SU-DHL-6 (cell line): Measurements from ENCODE around the gene DPPA5.

Source experiments
- EZH2phosphoT487 ChIP-seq: fragments of 200-600 bp; sonication (generic), shearing (Covaris generic); conservative IDR thresholded peaks from 2 replicates; pipeline ENCODE4 v1.6.1; 2018; ENCODE audit warnings: mild to moderate bottlenecking, antibody characterized with exemption, low read length, moderate library complexity, mixed read lengths
- TF ChIP-seq, protein P1 (sequence below): fragments of 200-600 bp; sonication (generic); IDR thresholded peaks from one replicate; pipeline ENCODE4 v1.5.1; 2017; ENCODE audit warnings: antibody characterized with exemption, mild to moderate bottlenecking, low read length, moderate library complexity; ENCODE audit not compliant: insufficient read depth, poor library complexity, severe bottlenecking

DNA sequence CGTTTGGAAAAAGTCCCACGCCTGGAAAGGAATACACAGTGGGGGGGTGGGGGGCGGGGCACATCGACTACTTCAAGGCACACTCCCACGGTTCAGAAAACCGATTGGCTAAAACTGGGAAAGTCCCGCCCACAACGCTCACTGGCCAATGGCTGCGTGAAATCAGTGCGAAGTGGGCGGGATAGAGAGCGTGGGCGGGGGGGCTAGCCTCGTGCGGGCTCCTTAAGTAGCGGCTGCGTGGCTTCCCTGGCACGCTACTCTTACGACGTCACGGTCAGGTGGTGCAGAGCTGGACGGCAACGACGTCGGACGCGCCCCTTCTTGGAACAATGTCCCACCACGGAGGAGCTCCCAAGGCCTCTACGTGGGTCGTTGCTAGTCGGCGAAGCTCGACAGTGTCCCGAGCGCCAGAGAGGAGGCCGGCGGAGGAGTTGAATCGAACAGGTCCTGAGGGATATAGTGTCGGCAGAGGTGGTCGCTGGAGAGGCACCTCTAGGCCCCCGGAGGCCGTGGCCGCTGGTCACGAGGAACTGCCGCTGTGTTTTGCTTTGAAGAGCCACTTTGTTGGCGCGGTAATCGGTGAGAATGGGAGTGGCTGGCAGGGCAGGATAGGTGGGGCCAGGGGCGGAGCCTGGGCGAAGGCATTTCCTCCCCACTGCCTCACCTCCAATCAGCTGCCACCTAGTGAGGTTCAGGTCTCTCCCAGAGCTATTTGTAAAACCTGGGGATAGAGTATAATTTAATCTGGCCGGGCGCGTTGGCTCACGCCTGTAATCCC is 40.7 kb upstream of the DPPA5 start, which contains the start of gene DDX43:
- TF ChIP-seq, protein P1, sequence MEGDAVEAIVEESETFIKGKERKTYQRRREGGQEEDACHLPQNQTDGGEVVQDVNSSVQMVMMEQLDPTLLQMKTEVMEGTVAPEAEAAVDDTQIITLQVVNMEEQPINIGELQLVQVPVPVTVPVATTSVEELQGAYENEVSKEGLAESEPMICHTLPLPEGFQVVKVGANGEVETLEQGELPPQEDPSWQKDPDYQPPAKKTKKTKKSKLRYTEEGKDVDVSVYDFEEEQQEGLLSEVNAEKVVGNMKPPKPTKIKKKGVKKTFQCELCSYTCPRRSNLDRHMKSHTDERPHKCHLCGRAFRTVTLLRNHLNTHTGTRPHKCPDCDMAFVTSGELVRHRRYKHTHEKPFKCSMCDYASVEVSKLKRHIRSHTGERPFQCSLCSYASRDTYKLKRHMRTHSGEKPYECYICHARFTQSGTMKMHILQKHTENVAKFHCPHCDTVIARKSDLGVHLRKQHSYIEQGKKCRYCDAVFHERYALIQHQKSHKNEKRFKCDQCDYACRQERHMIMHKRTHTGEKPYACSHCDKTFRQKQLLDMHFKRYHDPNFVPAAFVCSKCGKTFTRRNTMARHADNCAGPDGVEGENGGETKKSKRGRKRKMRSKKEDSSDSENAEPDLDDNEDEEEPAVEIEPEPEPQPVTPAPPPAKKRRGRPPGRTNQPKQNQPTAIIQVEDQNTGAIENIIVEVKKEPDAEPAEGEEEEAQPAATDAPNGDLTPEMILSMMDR = no peak
- TF ChIP-seq EZH2phosphoT487 = no peak
